Endothelial cell of umbilical vein (primary cell): ENCODE data around the gene METRN. TPM values are rescaled to one million over a fixed set of nuclear protein-coding genes. Genes with fewer than 3 reads are reported as not detected.

Source experiments
- BruUV-seq: library from RNA; stranded (reverse); fragments of 400-500 nt; replicated peaks from 2 replicates; lab custom pipeline; 2021; lab: Mats Ljungman, UMichigan
- CTCF ChIA-PET: fragments of 300-600, 350-600 bp; sonication (Branson Sonifier 250); formaldehyde crosslinking; loops from one replicate; lab custom pipeline; 2021; ENCODE audit warnings: antibody characterized with exemption, inconsistent platforms; lab: Charles Lee
- POLR2A ChIA-PET: fragments of 300-600, 350-600 bp; sonication (Branson Sonifier 250); formaldehyde crosslinking; loops from one replicate; lab custom pipeline; 2021; ENCODE audit warnings: antibody characterized with exemption, inconsistent platforms; lab: Charles Lee
- DNase-seq: peaks from one replicate; pipeline ENCODE4 v3.0.0-alpha.2; 2011; ENCODE audit warnings: low read depth, low spot score
- FAIRE-seq: peaks from 2 replicates; lab custom pipeline; 2011; peaks lifted over from hg19 to GRCh38; lab: Jason Lieb, UNC
- H2AFZ ChIP-seq: 2 replicates; pipeline ENCODE4 v1.6.0; 2012; ENCODE audit warnings: low read depth, low read length, control low read depth, inconsistent platforms
- H3K27ac ChIP-seq: 2 replicates; pipeline ENCODE4 v1.5.1; 2011; ENCODE audit warnings: low read depth, mild to moderate bottlenecking, control low read depth, low read length, moderate library complexity; ENCODE audit not compliant: insufficient read depth
- H3K27me3 ChIP-seq, 2 experiments: 2 replicates each; pipeline versions ENCODE4 v1.6.0 to v1.6.1; 2011; ENCODE audit warnings: low read length in 2 of 2, mixed read lengths in 1 of 2; ENCODE audit not compliant: control insufficient read depth in 2 of 2, insufficient read depth in 2 of 2
- H3K36me3 ChIP-seq, 2 experiments: 2 replicates in 1 of 2; 3 replicates in 1 of 2; pipeline ENCODE4 v1.5.1; 2011; ENCODE audit warnings: low read length in 2 of 2, mild to moderate bottlenecking in 1 of 2, moderate library complexity in 1 of 2; ENCODE audit not compliant: control insufficient read depth in 2 of 2, insufficient read depth in 2 of 2; ENCODE audit errors: extremely low read depth in 1 of 2
- H3K4me1 ChIP-seq: 3 replicates; pipeline ENCODE4 v1.5.1; 2011; ENCODE audit warnings: mild to moderate bottlenecking, low read length; ENCODE audit not compliant: control insufficient read depth, insufficient read depth; ENCODE audit errors: extremely low read depth
- H3K4me2 ChIP-seq: 2 replicates; pipeline ENCODE4 v1.6.1; 2011; ENCODE audit warnings: low read length, control low read depth, mixed read lengths; ENCODE audit not compliant: insufficient read depth
- H3K4me3 ChIP-seq, 3 experiments: fragments of 200-600 bp in 1 of 3; sonication (generic), shearing (Covaris generic) in 1 of 3; replicated peaks in 1 of 3; 2 replicates each; pipeline ENCODE4 v1.5.1; 2011 to 2016; ENCODE audit warnings: control low read depth in 3 of 3, low read length in 3 of 3, mild to moderate bottlenecking in 2 of 3, inconsistent platforms in 1 of 3, low read depth in 1 of 3, moderate library complexity in 1 of 3; ENCODE audit not compliant: insufficient read depth in 1 of 3
- H3K79me2 ChIP-seq: 2 replicates; pipeline ENCODE4 v1.6.0; 2012; ENCODE audit warnings: low read length, inconsistent platforms; ENCODE audit not compliant: control insufficient read depth, insufficient read depth
- H3K9ac ChIP-seq: replicated peaks from 2 replicates; pipeline ENCODE3; 2011; ENCODE audit warnings: low read length, control low read depth; ENCODE audit not compliant: insufficient read depth; ENCODE audit errors: extremely low read depth
- H3K9me1 ChIP-seq: replicated peaks from 3 replicates; pipeline ENCODE4 v1.6.0; 2011; ENCODE audit warnings: mild to moderate bottlenecking, low read length; ENCODE audit not compliant: control insufficient read depth, insufficient read depth; ENCODE audit errors: extremely low read depth
- H3K9me3 ChIP-seq: replicated peaks from 2 replicates; pipeline ENCODE4 v1.5.1; 2012; ENCODE audit warnings: low read length, inconsistent platforms; ENCODE audit not compliant: control insufficient read depth, insufficient read depth
- H4K20me1 ChIP-seq: replicated peaks from 2 replicates; pipeline ENCODE3; 2011; ENCODE audit warnings: mild to moderate bottlenecking, low read length; ENCODE audit not compliant: control insufficient read depth, insufficient read depth; ENCODE audit errors: extremely low read depth
- EZH2 ChIP-seq: IDR thresholded peaks from 2 replicates; pipeline ENCODE4 v1.6.1; 2012; ENCODE audit warnings: borderline replicate concordance, low read depth, mild to moderate bottlenecking, moderate library complexity, low read length, inconsistent platforms; ENCODE audit not compliant: severe bottlenecking
- FOS ChIP-seq: IDR thresholded peaks from 2 replicates; pipeline ENCODE4 v1.6.1; 2011; ENCODE audit warnings: mild to moderate bottlenecking, low read length, moderate library complexity, borderline replicate concordance; ENCODE audit not compliant: insufficient read depth
- GATA2 ChIP-seq: IDR thresholded peaks from 2 replicates; pipeline ENCODE4 v1.7.0; 2011; ENCODE audit warnings: low read depth, mild to moderate bottlenecking, moderate library complexity, mixed read lengths, low read length; ENCODE audit not compliant: insufficient read length, insufficient read depth
- JUN ChIP-seq: IDR thresholded peaks from 2 replicates; pipeline ENCODE4 v1.6.1; 2011; ENCODE audit warnings: borderline replicate concordance, low read depth; ENCODE audit not compliant: insufficient read length, insufficient read depth
- MYC ChIP-seq: IDR thresholded peaks from one replicate; pipeline ENCODE4 v1.6.1; 2011; ENCODE audit warnings: mild to moderate bottlenecking, low read depth, low read length
- POLR2A ChIP-seq: IDR thresholded peaks from 2 replicates; pipeline ENCODE4 v1.6.1; 2012; ENCODE audit warnings: low read depth, mild to moderate bottlenecking, control low read depth, low read length
- POLR2AphosphoS5 ChIP-seq: IDR thresholded peaks from 2 replicates; pipeline ENCODE4 v1.6.1; 2012; ENCODE audit warnings: low read depth, mild to moderate bottlenecking, control low read depth, low read length, moderate library complexity; ENCODE audit not compliant: insufficient read depth
- dilution Hi-C: fragments of 300-500 bp; cut with MboI; formaldehyde crosslinking; loops from one replicate; pipeline ENCODE4 v1.15.0; 2019; ENCODE audit warnings: low sequenced_read_pairs; ENCODE audit not compliant: extremely low pct_ligation_motif_present
- intact Hi-C: fragments of 100-400 bp; cut with micrococcal nuclease; formaldehyde crosslinking; loops from one replicate; pipeline ENCODE4 v1.10.0; 2022
- polyA plus RNA-seq, 4 experiments: library from polyadenylated mRNA; depleted of rRNA in 3 of 4; stranded (reverse) in 3 of 4; unstranded in 1 of 4; fragments of >200 nt; gene quantifications; 2 replicates each; pipeline versions ENCODE4 v1.2.1 to v1.2.3, GENCODE V29; 2011 to 2012; ENCODE audit warnings: missing spikeins in 1 of 4
- total RNA-seq: library from RNA; stranded (reverse); gene quantifications from 2 replicates; pipeline ENCODE4 v1.2.3, GENCODE V29; 2021
- TF ChIP-seq, protein P1 (sequence below): IDR thresholded peaks from 2 replicates; pipeline ENCODE4 v1.6.1; 2011; ENCODE audit not compliant: insufficient read depth, insufficient read length
- TF ChIP-seq, protein P2 (sequence below), 2 donors: IDR thresholded peaks; 1 replicate in 1 of 2; 2 replicates in 1 of 2; pipeline ENCODE4 v1.5.1; 2011; ENCODE audit warnings: low read length in 2 of 2, mild to moderate bottlenecking in 2 of 2, moderate library complexity in 2 of 2, control low read depth in 1 of 2, inconsistent platforms in 1 of 2, low read depth in 1 of 2; ENCODE audit not compliant: insufficient read depth in 1 of 2; ENCODE audit errors: extremely low read depth in 1 of 2

Gene METRN
- total and polyA plus RNA-seq, 2 donors (not counting 3 experiments of a cell fraction or from before 2014, with no cell fraction given): 10.0 to 16.1 TPM

GRCh38 chr16:675884-676564 lies 38.9 kb upstream of the METRN start:
- TF ChIP-seq FOS: no peak
- no peak for TF ChIP-seq POLR2AphosphoS5
- no peak for TF ChIP-seq POLR2A
- TF ChIP-seq EZH2: no peak
- TF ChIP-seq, protein P1, sequence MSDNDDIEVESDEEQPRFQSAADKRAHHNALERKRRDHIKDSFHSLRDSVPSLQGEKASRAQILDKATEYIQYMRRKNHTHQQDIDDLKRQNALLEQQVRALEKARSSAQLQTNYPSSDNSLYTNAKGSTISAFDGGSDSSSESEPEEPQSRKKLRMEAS: no peak
- no peak for TF ChIP-seq JUN
- Histone ChIP-seq H3K9ac (no peak overlapping the region), H2AFZ (peak overlapping the region; percentile 30), H3K4me3 (peak overlapping the region in 1 of 3 experiments; percentile 28), H3K27ac (no peak overlapping the region), H3K9me1 (no peaks in the 10 kb centered on the region), H3K27me3 (no peaks in the 10 kb centered on the region), H3K36me3 (peaks cover 4 to 23% of the 10 kb centered on the region in 2 experiments), H4K20me1 (no peaks in the 10 kb centered on the region), H3K9me3 (no peaks in the 10 kb centered on the region), H3K4me2 (peak overlapping the region; percentile 43), H3K79me2 (peaks cover 6% of the 10 kb centered on the region), H3K4me1 (peaks cover 3% of the 10 kb centered on the region)
- FAIRE-seq (no peak), DNase-seq (no peak)
- POLR2A ChIA-PET: no interaction called here
- dilution Hi-C loops (no loop called here), intact Hi-C loops (no loop called here)
- CTCF ChIA-PET: interaction anchor here (0.9 to 1.5 kb wide), 5 partner anchors 8 to 97 kb away, joined by 3 to 6 read pairs (median 3); partner anchors contain the start of genes METTL26 and RHOT2
- BruUV-seq: no TSS peak

DNA sequence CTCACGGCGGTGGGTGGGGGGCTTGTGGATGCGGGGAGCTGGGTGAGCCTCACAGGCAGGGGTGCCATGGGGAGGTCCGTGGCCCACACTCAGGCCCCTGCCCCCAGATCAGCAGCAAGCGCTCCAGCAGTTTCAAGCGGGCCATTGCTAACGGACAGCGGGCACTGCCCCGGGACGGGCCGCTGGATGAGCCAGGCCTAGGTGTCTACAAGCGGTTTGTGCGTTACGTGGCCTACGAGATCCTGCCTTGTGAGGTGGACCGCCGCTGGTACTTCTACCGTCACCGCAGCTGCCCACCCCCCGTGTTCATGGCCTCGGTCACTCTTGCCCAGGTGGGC lies 38.4 kb upstream of the METRN start:
- H3K4me1 ChIP-seq: peaks cover 8% of the 10 kb centered on the region
- POLR2A ChIA-PET: no interaction called here
- H3K36me3 ChIP-seq: peaks cover 3 to 17% of the 10 kb centered on the region in 2 experiments
- no peak overlapping the region for H3K27ac ChIP-seq
- H2AFZ ChIP-seq: no peak overlapping the region
- FAIRE-seq: no peak
- no peaks in the 10 kb centered on the region for H3K9me3 ChIP-seq
- no TSS peak for BruUV-seq
- CTCF ChIA-PET: interaction anchor here (0.9 to 1.5 kb wide), 4 partner anchors 9 to 97 kb away, joined by 3 to 6 read pairs (median 3); partner anchors contain the start of genes METTL26 and RHOT2
- H3K4me3 ChIP-seq: no peak overlapping the region
- dilution Hi-C loops (no loop called here), intact Hi-C loops (no loop called here)
- TF ChIP-seq, protein P2, sequence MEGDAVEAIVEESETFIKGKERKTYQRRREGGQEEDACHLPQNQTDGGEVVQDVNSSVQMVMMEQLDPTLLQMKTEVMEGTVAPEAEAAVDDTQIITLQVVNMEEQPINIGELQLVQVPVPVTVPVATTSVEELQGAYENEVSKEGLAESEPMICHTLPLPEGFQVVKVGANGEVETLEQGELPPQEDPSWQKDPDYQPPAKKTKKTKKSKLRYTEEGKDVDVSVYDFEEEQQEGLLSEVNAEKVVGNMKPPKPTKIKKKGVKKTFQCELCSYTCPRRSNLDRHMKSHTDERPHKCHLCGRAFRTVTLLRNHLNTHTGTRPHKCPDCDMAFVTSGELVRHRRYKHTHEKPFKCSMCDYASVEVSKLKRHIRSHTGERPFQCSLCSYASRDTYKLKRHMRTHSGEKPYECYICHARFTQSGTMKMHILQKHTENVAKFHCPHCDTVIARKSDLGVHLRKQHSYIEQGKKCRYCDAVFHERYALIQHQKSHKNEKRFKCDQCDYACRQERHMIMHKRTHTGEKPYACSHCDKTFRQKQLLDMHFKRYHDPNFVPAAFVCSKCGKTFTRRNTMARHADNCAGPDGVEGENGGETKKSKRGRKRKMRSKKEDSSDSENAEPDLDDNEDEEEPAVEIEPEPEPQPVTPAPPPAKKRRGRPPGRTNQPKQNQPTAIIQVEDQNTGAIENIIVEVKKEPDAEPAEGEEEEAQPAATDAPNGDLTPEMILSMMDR (IDR thresholded peaks at IDR 0.05; ENCODE audit: extremely low read depth in 1 of 2, insufficient read depth in 1 of 2, low read depth in 1 of 2, low read length in 2 of 2): no peak
- TF ChIP-seq, protein P1: no peak
- TF ChIP-seq POLR2A: no peak
- TF ChIP-seq FOS: no peak
- no peak for TF ChIP-seq GATA2
- no peak for TF ChIP-seq MYC
- no peak for TF ChIP-seq EZH2
- TF ChIP-seq JUN: no peak
- TF ChIP-seq POLR2AphosphoS5: no peak
- no peak for DNase-seq
- no peak overlapping the region for H3K4me2 ChIP-seq
- H3K9ac ChIP-seq: no peak overlapping the region
- peaks cover 10% of the 10 kb centered on the region for H3K79me2 ChIP-seq
- H3K27me3 ChIP-seq: no peaks in the 10 kb centered on the region
- H3K9me1 ChIP-seq: no peaks in the 10 kb centered on the region
- no peaks in the 10 kb centered on the region for H4K20me1 ChIP-seq
